NCI-H2196 (cell line): Measurements from ENCODE around the gene IGSF9B.

Experiments used
- DNase-seq: peaks from one replicate; lab custom pipeline; 2025; ENCODE audit not compliant: unreplicated experiment; lab: John Stamatoyannopoulos, UW

The IGSF9B gene

DNA sequence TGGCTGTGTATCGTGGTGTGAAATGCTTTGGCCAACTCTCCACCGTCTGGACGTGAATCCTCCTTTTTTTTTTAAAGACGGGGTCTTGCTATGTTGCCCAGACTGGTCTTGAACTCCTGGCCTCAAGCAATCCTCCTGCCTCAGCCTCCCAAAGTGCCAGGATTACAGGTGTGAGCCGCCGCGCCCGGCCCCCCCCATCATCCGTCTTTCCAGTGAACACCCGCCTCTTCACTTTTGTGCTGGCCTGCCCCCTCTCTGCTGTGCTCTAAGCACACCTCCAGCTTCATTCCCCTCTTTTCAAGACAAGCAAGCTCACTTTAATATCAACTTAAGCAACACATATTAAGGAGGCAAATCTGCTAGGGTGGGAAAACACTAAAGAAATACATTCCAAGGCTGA lies 35.3 kb downstream of the IGSF9B start:
- no peak for DNase-seq

DNA sequence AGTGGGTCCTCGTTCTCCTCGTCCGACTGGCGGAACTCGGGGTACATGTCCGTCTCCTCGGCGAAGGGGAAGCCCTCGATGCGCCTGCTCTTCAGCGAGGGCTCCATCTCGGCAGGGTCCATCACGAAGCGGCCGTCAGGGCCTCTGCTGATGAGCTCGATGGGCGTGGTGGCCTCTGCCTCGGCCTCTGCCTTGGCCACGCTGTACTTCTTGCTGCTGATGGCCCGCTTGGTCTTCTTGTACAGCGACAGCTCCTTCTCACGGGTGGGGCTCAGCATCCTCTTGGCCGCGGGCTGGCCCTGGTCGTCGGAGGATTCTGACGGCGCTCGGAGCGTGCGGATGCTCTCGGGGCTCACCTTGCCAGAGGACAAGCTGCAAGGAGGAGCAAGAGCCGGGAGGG lies 35.7 kb downstream of the IGSF9B start:
- no peak for DNase-seq

DNA sequence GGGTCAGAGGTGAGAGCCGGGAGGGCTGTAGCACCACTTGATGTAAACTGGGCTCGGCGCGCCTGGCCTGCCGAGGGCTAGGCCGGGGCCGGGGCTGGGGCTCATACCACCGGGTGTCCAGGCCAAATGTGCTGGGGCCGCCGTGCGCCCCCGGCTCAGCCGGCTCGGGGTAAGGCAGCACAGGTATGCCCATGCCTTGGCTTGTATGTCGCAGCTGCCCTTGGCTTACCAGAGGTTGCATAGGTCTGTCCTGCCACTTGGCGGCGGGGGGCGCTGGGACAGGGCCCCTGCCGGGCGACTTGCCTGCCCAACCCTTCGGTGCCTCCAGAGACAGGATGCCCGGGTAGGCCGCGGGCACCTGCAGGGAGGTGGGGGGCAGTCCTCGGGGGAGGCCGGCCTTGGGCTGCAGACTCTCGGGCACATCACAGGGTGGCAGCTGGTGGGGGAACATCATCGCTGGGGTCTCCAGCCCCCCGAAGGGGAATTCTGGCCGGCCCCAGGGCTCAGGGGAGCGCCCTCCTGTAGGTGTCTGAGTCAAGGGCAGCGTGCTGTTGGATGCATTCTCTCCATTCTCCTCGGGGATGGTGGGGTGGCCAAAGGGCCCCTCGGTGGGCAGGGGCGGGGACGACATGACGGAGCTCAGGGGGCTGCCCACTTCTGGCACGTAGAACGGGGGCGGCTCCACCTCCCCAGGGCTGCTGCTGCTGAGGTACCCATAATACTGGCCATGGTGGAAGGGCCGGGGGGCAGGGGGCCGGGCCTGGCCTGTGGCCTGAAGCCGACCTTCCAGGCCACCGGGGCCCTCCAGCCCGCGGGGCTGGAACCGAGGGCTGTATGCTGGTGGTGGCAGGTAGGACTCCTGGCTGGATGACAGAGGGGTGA lies 36.4 kb downstream of the IGSF9B start:
- DNase-seq, result no peak

DNA sequence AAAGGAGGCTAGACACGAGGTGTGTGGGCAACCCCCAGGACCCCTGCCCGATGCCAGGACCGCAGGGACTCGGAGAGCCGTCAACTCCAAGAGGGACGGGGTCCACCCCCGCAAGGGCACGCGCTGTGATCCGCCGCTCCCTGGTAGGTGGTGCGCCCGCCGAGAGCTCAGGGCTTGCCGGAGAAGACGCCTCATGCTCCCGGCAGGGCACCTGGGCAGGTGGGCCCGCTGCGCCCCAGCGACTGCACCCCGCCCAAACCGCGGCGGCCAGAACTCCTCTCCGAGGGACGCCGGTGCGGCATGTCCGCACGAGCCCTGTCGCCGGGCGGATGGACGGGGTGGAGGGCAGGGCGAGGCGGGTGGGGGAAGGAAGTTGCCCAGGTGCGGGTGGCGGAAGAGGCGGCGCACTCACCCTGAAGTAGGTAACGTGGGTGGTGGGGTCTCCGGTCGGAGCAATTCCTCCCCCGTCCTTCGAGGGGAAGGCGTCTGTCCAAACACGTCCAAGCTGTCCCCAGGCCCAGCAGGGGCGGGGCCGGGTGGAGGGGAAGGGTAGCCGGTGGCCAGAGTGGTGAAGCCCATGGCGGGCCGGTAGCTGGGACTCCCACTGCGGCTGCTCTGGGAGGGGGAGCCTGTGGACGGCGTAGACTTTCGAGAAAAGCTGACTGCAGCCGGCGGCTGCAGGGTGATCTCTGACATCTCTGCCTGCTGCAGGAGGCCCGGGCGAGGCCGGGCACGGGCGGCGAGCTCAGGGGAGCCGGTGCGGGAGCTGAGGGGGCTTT lies 37.2 kb downstream of the IGSF9B start:
- DNase-seq, result no peak

DNA sequence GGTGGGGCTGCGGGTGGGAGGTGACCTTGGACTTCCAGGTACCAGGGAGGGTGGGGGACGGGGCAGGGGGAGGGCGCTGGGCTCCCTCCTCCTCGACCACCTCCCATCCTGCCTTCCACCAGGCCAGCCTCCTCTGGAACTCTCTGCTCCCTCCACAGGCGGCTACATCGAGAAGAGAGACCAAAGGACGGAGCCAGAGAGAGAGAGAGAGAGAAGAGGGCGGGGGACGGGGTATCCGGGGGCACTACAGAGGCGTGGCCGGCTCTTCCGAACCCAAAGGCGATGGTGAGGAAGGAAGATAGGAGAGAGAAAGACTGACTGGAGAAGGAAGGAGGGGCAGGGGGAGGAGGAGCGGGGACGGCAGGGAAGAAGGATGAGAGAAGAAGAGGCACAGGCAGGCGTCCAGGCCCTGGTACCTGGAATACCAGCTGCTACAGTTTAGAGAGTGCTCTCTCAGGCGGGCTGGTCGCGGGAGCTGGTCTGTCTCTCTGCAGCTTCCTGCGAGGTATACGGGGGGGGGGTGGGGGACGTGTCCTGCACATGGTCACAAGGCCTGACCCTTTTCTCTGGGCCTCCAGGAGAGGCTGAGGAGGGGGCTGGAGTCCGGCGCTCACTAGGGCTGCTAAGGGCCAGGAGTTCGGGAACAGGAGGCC lies 38.0 kb downstream of the IGSF9B start:
- no peak for DNase-seq

DNA sequence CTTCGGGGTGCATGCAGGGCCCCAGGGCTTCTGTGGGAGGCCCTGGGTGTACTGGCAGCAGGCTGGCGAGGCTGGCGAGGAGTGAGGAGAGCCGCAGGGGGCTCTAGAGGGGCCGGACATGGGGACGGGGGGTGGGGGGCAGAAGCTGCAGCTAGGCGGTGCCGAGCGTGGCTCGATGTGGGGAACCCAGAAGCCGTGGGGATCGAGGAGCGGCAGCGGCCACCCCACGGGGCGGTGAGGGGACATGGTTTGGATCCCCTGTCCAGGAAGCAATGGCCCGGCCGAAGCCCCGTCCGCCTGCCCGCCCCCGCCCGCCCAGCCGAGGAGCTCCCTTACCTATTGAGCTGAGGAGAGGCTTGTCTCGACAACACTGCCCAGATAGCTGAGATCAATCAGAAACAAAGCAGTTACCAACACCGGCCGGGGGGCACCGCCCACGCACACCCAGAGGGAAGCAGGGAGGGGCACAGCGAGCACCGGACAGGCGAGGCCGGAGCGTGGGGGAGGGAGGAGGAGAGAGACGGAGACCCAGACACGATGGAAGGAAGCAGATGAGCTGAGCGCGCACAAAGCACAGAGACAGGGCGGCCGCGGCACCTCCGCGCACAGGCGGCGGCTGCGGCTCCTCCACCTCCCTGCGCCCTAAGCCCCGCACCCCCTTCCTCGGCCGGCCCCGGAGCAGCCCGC lies 38.7 kb downstream of the IGSF9B start:
- no peak for DNase-seq

DNA sequence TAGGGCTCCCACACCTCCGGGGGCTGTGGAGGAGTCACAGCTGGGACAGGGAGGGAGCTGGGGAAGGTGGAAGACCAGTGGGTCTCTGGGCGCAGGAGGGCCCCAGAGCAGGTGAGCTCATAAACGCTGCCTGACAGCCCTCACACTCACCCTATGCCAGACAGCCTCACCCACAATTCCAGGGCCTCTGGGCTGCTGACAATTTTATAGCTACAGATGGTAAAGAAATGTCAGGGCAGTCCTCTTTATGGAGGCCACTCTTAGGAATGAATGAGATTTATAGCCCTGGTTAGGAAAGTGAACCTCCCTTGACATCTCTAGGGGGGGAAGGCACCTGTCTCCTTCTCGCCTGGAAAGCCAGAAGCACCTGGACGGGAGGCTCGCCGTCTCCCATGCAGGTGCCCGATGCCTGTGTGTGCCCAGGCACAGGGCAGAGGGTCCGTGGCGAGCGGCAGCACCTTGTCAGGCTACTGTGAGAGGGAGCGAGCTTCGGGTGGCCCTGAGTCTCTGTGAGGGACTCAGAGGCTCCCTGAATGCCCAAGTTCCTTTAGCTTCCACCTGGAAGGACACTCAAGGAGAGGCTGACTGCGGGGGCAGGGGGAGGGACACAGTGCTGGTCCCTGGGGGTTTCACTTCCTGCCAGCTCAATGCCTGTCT lies 39.9 kb downstream of the IGSF9B start:
- DNase-seq, result no peak

DNA sequence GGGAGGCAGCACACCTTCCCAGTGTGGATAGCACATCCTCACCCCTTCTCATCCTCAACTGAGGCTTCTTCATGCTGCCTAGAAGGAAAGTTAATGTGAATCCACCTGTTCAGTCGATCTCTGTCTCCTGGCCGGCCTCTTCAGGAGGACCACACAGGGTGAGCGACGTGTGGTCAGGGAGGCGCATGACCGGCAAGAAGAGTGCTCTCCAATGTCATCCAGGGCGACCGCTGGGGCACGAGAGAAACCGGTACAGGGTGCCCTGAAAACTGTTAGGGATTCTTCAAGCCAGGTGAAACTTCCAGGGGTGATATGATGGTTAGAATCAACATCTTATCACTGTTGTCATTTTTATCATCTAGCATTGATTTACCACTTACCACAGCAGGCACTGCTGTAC lies 43.0 kb downstream of the IGSF9B start:
- no peak for DNase-seq

DNA sequence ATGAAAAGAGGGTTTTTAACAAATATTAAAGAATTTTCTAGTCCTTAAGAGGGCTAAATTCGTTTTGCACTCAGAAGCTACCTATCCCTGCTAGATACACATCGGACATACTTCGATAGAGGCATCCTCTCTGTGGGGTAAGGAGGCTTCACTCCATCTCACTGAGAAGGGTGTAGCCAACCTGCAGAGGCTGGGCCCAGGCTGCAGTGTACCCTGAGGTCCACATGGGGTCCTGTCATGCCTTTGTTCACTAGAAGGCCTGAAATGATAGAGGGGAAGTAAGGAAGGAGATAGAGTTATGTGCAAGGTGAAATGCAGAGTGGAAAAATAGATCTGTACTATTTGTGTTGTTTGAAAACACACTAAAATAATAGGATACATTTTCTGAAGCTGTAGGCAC lies 45.6 kb downstream of the IGSF9B start:
- no peak for DNase-seq

DNA sequence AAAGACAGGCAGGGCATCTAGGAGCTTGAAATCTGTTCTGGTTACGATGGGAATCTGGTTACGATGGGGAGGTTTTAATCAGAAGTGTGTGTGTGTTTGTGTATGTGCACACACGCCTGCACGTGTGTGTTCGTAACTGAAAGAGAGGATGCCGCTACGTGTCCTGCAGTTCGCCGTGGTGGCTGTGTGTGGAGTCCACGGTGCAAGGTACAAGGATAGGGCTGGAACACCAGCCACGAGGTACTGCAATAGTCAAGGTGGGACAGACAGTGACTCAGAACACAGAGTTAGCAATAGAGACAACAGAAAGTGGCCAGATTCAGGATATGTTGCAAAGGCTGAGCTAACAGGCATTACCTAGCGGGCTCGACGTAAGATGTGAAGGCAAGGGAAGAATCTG lies 46.7 kb downstream of the IGSF9B start:
- DNase-seq, result no peak

DNA sequence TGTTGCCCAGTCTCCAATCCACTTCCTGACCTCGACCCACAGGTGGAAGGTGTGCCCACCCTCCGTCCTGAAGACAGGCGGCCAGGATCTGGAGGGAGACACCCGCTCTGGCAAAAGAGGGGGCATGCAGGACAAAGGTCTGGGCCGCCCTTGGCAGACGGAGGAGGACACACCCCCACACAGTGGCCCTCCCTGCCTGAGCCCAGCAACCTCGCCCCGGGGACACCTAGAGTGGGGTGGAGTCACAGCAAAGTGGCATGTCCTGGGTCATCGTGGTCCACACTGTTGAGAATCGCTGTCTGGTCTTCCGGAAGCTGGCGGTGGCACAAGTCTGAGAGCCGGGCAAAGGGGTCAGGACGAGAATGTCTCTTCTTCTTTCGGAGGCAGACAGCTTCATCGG lies 47.9 kb downstream of the IGSF9B start:
- no peak for DNase-seq

DNA sequence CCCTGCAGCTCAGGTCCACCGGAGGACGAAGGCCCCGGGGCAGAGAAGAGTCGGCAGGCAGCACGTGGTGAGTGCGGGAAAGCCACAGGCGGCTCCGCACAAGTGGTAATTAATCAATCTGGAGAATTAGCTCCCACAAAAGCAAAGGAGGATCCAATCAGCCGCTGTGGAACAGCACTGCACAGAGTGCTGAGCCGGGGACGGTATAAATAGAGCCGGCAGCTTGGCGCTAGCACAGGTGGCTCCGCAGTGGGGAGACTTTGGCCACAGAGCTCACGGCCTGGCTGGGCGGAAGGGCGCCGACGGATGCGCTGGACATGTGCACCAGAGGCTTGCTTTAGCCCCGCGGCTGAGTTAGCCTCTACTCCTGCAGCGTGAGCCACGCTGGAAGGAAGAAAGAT lies 48.9 kb downstream of the IGSF9B start:
- DNase-seq, result no peak

DNA sequence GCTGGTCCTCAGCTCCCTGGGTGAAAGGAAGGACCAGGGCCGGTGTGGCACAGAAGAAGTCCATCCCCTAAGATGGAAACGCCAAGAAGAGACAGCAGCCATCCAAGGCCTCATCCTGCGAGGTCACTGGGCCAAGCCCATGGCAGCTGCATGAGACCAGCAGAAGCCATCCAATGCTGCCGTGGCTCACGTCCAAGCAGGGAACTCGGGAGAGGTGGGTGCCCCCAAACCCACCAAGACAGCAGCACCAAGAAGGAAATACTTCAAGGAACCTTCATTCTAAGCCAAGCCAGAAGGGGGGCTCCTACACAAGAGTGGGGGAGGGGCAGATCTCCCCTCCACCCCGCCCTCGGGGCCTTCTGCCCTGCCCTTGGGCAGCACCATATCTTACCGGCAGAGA lies 49.6 kb downstream of the IGSF9B start:
- no peak for DNase-seq

DNA sequence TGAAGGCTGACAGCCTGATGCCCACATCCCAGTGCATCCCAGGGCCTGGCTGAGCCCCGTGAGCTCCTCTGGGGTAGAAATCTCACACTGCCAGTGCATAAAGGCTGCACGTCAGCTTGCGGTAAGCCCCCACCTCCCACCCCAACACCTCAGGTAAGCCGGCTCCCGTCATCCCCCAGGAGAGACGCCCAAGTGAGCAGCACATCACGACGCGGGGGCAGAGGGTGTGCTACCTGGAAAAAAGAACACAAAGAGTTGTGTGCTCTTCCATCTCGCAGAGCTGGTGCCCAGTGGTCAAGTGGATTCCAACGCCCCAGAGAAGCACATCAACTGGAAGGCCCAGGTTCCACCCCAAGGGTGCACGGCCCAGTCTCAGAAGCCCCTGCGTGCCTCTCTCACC lies 50.0 kb downstream of the IGSF9B start:
- no peak for DNase-seq

DNA sequence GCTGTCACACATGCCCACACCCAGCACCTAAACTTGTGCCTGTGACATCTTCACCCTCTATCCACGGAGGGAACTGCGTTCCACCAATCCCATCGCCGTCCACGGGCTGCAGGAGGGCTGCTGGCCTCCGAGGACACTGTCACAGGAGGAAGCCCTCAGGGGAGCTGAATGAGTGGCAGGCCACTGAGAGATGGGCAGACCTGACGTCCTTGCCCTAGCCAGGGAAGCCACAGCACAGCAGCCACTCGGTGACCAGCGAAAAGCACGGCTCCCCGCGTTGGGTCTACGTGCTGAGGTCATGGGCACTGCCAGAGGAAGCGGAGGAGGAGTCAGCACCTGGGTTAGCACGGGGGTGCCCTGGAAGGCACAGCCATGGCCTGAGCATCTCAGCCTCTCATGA lies 50.5 kb downstream of the IGSF9B start:
- DNase-seq, result no peak

DNA sequence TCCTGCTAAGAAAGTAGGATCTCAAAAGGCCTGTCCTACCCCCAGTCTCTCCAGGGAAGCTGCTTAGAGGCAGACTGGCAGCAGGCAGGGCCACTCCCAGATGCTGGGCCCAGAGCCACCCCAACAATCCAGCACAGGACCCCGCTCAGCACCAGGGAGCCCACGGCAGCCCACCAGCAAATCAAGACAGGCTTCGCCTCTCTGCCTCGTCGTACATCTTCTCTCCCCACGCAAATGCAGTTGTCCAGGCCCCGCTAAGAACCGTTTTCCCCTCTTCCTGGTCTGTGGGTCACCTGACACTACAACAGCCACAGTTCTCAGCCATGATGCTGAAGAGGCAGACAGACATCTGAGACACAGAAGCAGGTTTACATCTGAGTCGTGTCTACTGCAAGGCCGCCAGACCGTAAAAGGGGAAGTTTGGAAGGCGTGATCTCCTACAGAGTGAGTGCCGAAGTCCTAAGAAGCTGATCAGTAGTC lies 51.1 kb downstream of the IGSF9B start:
- no peak for DNase-seq

DNA sequence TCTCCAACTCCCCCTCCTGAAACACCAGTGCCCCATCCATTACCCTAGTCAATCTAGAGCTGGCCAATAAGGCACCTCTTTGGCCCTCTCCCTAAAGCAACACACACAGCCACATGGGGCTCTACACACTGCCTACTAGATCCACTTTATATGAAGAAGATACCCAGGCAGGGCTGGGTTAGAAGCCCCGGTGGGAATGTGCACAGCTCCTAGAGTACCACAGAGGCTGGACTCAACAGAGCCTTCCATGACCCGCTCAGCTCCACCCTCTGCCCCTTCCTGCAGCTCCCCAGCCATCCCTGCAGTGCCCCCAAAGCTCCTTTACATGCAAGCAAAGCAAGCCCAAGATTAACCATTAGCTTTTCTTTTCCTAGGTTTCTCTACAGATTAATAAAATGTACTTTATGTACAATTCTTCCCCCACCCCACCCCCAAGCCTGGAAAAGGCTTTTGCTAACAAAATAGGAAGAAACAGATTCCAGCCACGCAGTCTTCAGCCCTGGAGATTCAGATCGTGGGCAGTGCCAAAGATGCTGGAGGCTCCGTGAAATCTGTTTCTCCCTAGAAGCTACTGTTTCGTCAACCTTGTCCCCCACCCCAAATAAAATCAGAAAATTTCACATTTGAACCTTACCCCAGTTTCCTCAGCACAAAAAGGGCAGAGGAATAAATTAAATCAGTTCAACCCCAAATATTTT lies 51.8 kb downstream of the IGSF9B start:
- no peak for DNase-seq

DNA sequence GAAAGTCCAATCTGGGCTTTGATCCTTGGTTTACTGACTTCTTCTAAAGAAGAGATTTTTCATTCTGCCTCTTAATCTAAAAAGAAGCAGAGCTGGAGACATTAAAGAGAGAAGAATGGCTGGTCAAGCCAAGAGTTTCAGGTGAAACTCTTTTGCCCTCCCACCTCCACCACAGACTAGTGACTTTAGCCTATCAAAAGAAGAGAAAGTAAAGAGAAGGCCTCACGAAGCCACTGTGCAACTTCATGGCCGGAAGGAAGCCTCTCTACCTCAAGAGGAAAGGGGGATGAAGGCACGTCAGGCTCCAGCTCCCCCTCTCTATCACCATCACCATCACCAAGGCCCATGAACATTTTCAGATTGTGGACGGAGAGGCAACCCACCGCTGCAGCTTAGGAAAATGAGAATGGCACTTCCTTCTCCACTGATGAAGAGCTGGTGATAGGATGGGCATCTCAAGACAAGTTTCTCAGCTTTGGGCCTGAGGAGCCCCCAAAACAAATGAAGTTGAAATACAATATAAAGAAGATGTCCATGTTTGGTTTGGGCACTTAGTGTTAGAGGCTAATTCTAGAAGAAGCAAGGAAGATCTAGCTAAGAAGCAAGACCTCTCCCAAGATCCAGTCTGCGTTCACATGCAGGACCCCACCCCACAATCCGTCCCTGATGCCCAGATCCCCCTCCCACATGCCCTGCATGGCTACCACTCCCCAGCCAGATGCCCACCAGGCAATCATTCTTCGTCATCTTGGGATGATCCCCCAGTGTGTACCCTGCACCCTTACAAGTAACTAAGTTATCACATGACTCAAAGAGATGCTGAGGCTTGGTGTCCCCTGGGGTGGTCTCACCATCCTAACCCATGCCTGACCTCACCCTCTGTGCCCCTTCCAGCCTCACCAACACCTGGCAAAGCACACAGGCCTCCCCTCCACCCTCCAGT lies 52.6 kb downstream of the IGSF9B start:
- no peak for DNase-seq

DNA sequence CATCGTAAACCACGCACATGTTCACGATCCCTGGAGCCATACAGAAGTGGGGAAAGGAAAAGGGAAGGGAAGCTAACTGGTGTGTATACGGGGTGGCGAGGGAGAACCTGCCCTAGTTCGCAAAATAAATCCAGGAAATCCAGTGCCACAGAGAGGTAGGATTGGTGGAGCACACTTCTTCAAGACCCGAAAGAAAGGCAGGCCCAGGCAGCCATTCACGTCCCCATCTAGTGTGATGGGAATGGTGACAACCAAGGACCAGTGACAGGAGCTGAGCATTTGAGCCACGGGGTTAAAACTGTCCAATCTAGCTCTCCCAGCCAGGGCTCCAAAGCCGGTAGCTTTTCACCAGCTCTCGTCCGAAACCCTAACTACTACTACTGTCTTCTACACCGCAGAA lies 53.7 kb downstream of the IGSF9B start:
- no peak for DNase-seq
